ENCODE data around the gene BBS4.
"Not testable (repeated sequence)": the region's sequence is repeated elsewhere in the genome, so short reads cannot be mapped to it uniquely, and the experiment has no call there.

GRCh38 chr15:72661081-72661480 lies 24.9 kb upstream of the BBS4 start:
- not testable (repeated sequence) for TF ChIP-seq SP1 (IDR thresholded peaks at IDR 0.05); ZNF384 (IDR thresholded peaks at IDR 0.05); ARNT (IDR thresholded peaks at IDR 0.05); FOXA1 (IDR thresholded peaks at IDR 0.05); HDGF (IDR thresholded peaks at IDR 0.05; ENCODE audit: borderline replicate concordance); BHLHE40 (IDR thresholded peaks at IDR 0.05; ENCODE audit: borderline replicate concordance); FOXM1 (IDR thresholded peaks at IDR 0.05; ENCODE audit: borderline replicate concordance); PKNOX1 (IDR thresholded peaks at IDR 0.05)
